ACC112 (cell line): ENCODE results near the gene WNT11.

Source experiments
- H2AFZ ChIP-seq: fragments of 200-600 bp; sonication (generic); one replicate; pipeline ENCODE4 v1.6.0; 2017; ENCODE audit warnings: antibody characterized with exemption, low read length; ENCODE audit not compliant: unreplicated experiment
- H3K27ac ChIP-seq: fragments of 200-600 bp; sonication (generic); 2 replicates; pipeline ENCODE4 v1.5.1; 2014; ENCODE audit warnings: low read depth, mild to moderate bottlenecking, antibody characterized with exemption, low read length, moderate library complexity
- H3K27me3 ChIP-seq: fragments of 200-600 bp; sonication (generic); 2 replicates; pipeline ENCODE4 v1.6.1; 2014; ENCODE audit warnings: mild to moderate bottlenecking, antibody characterized with exemption, low read length, moderate library complexity, mixed read lengths; ENCODE audit not compliant: insufficient read depth
- H3K36me3 ChIP-seq: fragments of 200-600 bp; sonication (generic); 2 replicates; pipeline ENCODE4 v1.6.1; 2016; ENCODE audit warnings: mild to moderate bottlenecking, antibody characterized with exemption, low read length, moderate library complexity, mixed read lengths; ENCODE audit not compliant: insufficient read depth
- H3K4me1 ChIP-seq: fragments of 200-600 bp; sonication (generic); one replicate; pipeline ENCODE4 v1.6.1; 2016; ENCODE audit warnings: low read length, mixed read lengths; ENCODE audit not compliant: insufficient read depth, unreplicated experiment, control insufficient read depth
- H3K4me3 ChIP-seq: fragments of 200-600 bp; sonication (generic); 2 replicates; pipeline ENCODE4 v1.5.1; 2014; ENCODE audit warnings: mild to moderate bottlenecking, low read depth, low read length
- H3K79me2 ChIP-seq: fragments of 200-600 bp; sonication (generic); one replicate; pipeline ENCODE4 v1.6.0; 2016; ENCODE audit warnings: low read length; ENCODE audit not compliant: control insufficient read depth, unreplicated experiment, insufficient read depth

WNT11 gene

GRCh38 chr11:76230392-76230791 is 24.1 kb upstream of the WNT11 start:
- no peaks in the 10 kb centered on the region for H3K36me3 ChIP-seq
- H3K4me1 ChIP-seq, result peaks cover 15% of the 10 kb centered on the region
- no peak overlapping the region for H2AFZ ChIP-seq
- H3K27me3 ChIP-seq, result no peaks in the 10 kb centered on the region
- no peak overlapping the region for H3K4me3 ChIP-seq
- no peaks in the 10 kb centered on the region for H3K79me2 ChIP-seq
- H3K27ac ChIP-seq, result no peak overlapping the region

GRCh38 chr11:76229690-76230240 is 23.5 kb upstream of the WNT11 start:
- H3K4me3 ChIP-seq, result no peak overlapping the region
- H2AFZ ChIP-seq, result no peak overlapping the region
- H3K36me3 ChIP-seq, result no peaks in the 10 kb centered on the region
- no peak overlapping the region for H3K27ac ChIP-seq
- H3K79me2 ChIP-seq, result no peaks in the 10 kb centered on the region
- H3K4me1 ChIP-seq, result peaks cover 20% of the 10 kb centered on the region
- H3K27me3 ChIP-seq, result no peaks in the 10 kb centered on the region

DNA sequence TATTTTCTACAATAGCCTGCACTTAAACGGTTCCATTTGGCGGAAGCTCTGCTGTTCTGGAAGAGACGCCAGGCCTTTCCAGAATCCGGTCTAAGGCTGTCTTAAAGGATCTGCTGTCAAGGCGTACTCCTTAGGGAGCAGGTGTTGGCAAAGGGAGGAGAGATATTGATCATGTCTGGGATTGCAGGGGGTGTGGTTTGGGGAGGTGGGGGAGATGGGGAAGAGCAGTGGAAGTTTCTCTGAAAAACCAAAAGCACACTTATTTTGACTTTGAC is 22.5 kb upstream of the WNT11 start:
- Histone ChIP-seq H3K4me3 (no peak overlapping the region), H3K36me3 (no peaks in the 10 kb centered on the region), H3K79me2 (no peaks in the 10 kb centered on the region), H3K27me3 (no peaks in the 10 kb centered on the region), H3K4me1 (peaks cover 12% of the 10 kb centered on the region), H2AFZ (no peak overlapping the region), H3K27ac (no peak overlapping the region)

DNA sequence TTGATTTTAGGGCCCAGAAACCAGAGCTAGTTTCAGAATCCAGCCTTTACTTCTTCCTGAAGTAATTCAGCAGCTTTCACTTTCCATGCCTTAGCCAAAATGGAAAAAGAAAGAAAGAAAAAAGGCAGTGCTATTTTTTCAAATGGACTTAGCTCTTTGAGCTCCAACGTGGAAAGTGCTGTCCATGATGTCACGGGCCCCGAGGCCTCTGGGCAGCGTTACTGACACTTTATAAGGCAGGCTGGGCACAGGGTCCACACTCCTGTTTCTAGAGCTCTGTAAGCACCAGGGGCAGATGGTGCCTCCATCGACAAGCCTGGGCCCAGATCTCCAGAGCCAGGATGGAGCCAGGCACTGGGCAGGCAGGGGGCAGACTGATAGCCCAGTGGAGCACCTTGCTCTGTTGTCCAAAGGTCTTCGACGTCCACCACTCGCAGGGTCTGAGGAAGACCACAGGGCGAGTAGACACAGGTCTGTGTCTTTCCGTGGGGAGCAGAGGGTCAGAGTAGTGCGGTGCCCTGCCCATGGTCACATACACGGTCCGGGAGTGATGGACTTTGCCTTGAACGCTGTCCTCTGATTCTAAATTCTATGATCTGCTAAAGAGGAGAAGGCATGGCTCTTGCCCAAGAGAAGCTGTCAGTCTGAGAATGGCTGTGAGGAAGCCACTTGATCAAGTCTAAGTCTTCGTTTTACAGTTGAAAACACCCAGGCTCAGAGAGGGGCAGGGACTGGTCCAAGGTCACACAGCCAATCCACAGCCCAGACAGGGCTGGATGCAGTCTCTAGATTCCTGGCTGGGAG is 22.0 kb upstream of the WNT11 start:
- H3K4me1 ChIP-seq, result peaks cover 6% of the 10 kb centered on the region
- no peaks in the 10 kb centered on the region for H3K79me2 ChIP-seq
- H3K36me3 ChIP-seq, result no peaks in the 10 kb centered on the region
- no peak overlapping the region for H3K27ac ChIP-seq
- no peaks in the 10 kb centered on the region for H3K27me3 ChIP-seq
- H3K4me3 ChIP-seq, result no peak overlapping the region
- no peak overlapping the region for H2AFZ ChIP-seq

- no peak overlapping the region for H3K27ac ChIP-seq
- no peak overlapping the region for H3K4me3 ChIP-seq
- no peaks in the 10 kb centered on the region for H3K27me3 ChIP-seq
- H3K36me3 ChIP-seq, result no peaks in the 10 kb centered on the region
- no peaks in the 10 kb centered on the region for H3K79me2 ChIP-seq
- peaks cover 5% of the 10 kb centered on the region for H3K4me1 ChIP-seq
- H2AFZ ChIP-seq, result no peak overlapping the region
Measured at GRCh38 chr11:76226626-76227025, 20.3 kb upstream of the WNT11 start.

GRCh38 chr11:76225122-76225611 is 18.9 kb upstream of the WNT11 start:
- H3K27me3 ChIP-seq, result 0 out of 2 replicates have a peak, but pooled peaks cover 4% of the 10 kb centered on the region
- no peak overlapping the region for H2AFZ ChIP-seq
- no peaks in the 10 kb centered on the region for H3K36me3 ChIP-seq
- H3K27ac ChIP-seq, result no peak overlapping the region
- no peak overlapping the region for H3K4me3 ChIP-seq
- H3K79me2 ChIP-seq, result no peaks in the 10 kb centered on the region
- peaks cover 5% of the 10 kb centered on the region for H3K4me1 ChIP-seq

- Histone ChIP-seq H3K27me3 (0 out of 2 replicates have a peak, but pooled peaks cover 4% of the 10 kb centered on the region), H3K36me3 (no peaks in the 10 kb centered on the region), H3K4me3 (no peak overlapping the region), H3K79me2 (no peaks in the 10 kb centered on the region), H2AFZ (no peak overlapping the region), H3K27ac (no peak overlapping the region), H3K4me1 (peaks cover 5% of the 10 kb centered on the region)
Measured at GRCh38 chr11:76224461-76225121, 18.3 kb upstream of the WNT11 start.

DNA sequence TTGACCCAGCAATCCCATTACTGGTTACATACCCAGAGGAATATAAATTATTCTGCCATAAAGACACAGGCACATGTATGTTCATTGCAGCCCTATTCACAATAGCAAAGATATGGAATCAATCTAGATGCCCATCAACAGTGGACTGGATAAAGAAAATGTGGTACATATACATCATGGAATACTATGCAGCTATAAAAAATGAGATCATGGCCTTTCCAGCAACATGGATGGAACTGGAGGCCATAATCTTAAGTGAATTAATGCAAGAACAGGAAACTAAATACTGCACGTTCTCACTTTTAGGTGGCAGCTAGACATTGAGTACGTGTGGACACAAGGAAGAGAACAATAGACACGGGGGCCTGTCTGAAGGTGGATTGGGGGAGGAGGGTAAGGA is 15.1 kb upstream of the WNT11 start:
- Histone ChIP-seq H3K79me2 (no peaks in the 10 kb centered on the region), H3K4me3 (no peak overlapping the region), H2AFZ (no peak overlapping the region), H3K36me3 (no peaks in the 10 kb centered on the region), H3K27me3 (0 out of 2 replicates have a peak, but pooled peaks cover 4% of the 10 kb centered on the region), H3K27ac (no peak overlapping the region), H3K4me1 (peaks cover 5% of the 10 kb centered on the region)

DNA sequence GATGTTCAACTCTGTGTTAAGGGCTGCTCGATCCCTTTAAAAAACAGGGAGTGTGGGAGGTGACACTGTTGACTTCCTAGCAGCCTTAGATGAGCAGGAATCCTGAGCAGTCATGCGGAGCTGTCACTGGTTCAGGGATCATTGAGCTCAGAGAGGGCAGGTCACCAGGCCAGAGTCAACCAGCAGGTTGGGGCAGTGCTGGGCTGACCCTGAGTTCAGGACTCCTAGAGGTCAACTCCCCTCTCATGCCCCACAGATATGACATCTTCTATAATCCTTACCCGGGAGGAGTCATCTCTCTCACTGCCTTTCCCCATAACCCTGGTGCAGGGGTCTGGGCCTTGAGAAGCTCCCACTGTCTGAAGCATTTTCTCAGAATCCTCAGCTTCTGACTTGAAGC is 12.9 kb upstream of the WNT11 start:
- Histone ChIP-seq H3K4me1 (no peaks in the 10 kb centered on the region), H3K79me2 (no peaks in the 10 kb centered on the region), H3K27ac (no peak overlapping the region), H2AFZ (no peak overlapping the region), H3K4me3 (no peak overlapping the region), H3K36me3 (no peaks in the 10 kb centered on the region), H3K27me3 (0 out of 2 replicates have a peak, but pooled peaks cover 4% of the 10 kb centered on the region)

DNA sequence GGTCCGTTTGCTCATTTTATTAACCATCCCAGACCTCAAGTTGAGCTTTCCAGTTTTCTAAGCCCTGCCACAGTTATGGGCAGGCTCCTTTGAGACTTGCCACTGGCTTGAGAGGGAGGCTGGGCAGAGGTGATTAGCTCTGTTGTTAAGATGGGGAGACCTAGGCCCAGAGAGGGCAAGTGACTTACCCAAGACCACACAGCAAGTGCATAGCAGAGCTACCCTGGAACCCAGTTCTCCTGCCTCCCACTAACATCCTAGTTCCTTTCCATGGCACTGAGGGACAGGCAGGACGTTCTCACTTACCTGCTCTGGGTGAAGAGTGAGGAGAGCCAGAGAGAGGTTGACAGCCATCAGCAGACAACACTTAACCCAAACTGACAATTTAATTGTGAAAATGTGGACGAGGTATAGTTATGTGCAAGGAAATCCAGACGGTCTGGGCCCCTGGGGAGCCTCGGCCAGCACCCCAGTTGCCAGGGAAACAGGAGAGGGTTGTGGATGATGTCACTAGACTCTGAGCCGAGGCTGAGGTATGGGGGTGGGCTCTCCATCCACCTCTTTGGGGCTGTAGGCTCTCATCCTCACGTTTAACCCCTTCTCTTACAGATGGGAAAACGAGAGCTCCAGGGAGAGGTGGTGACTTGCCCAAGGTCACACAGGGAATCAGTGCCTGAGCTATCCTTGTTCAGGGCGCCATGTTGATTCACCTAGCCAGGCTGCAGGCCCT is 12.3 kb upstream of the WNT11 start:
- Histone ChIP-seq H3K4me3 (no peak overlapping the region), H3K27me3 (0 out of 2 replicates have a peak, but pooled peaks cover 4% of the 10 kb centered on the region)

More for the DNA sequence above, 12.3 kb upstream of the WNT11 start:
- Histone ChIP-seq H3K79me2 (no peaks in the 10 kb centered on the region), H3K27ac (no peak overlapping the region), H2AFZ (no peak overlapping the region), H3K4me1 (no peaks in the 10 kb centered on the region), H3K36me3 (no peaks in the 10 kb centered on the region)
